Ishikawa (cell line): Measurements from ENCODE around the gene UGT1A8.

ENCODE experiments used
- REST ChIP-seq: IDR thresholded peaks from 2 replicates; pipeline ENCODE4 v1.6.1; 2012; ENCODE audit warnings: low read depth, mild to moderate bottlenecking
- TAF1 ChIP-seq: IDR thresholded peaks from 2 replicates; pipeline ENCODE4 v1.6.1; 2012; ENCODE audit warnings: low read depth, mild to moderate bottlenecking

GRCh38 chr2:233822101-233822771 lies 204.8 kb downstream of the UGT1A8 start:
- TF ChIP-seq TAF1 (no peak), REST (no peak)
